HG02588 (cell line): ENCODE results near the gene ERICH6B.

Experiments
- ATAC-seq: cut with Tn5 transposase; IDR thresholded peaks from one replicate; pipeline ENCODE4 v1.9.1; 2021; ENCODE audit warnings: mild to moderate bottlenecking, moderate library complexity; ENCODE audit not compliant: unreplicated experiment

The ERICH6B gene

DNA sequence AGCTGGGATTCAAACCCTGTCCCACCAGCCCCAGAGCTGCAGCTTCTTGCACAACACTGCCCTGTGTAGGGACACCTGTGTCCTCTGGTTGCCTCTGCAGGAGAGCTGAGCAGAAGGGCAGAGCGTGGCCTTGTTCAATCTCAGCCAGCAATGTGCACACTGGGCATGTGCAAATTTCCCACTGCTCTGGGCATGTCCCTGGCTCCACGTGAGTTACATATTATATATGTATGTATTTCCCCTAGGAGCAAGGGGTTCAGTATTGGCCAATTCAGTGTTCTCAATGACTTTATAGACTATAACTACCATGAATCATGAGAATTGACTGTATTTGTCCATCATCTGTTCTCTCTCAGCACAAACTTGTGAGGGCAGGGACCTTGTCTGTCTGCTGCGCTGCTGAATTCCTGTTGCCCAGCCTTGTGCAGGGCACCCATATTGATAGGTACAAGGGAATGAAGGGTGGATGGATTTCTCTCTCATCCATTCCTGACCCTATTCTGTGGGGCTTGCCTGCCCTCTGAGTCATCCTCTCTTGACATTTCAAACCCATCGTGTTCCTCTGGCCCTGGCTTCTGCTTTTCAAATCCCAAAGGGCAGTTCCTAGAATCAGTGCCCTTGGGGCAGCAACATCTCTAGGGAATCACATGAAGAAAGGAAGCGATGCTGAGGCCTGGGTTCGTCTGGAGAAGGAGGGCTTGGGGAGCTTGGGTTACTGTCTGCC is 69.7 kb downstream of the ERICH6B start:
- no peak for ATAC-seq

DNA sequence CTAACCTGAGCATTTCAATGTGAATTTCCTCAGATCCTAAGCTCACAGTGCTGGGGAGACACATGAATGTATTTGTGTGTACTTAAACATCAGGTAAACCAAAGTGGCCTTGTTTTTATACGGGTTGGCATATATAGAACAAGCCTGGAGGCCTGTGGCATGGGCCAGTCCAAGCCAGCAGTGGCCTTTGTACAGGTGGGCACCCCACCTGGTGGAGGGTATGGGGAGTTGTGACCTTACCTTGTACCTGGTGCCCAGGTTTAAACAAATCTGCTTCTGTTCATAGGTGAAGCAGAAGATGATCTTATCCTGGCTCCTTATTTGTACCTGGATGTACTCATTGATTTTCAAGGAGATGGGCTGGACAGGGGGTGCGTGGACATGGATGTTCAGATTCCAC is 71.0 kb downstream of the ERICH6B start:
- ATAC-seq: no peak

DNA sequence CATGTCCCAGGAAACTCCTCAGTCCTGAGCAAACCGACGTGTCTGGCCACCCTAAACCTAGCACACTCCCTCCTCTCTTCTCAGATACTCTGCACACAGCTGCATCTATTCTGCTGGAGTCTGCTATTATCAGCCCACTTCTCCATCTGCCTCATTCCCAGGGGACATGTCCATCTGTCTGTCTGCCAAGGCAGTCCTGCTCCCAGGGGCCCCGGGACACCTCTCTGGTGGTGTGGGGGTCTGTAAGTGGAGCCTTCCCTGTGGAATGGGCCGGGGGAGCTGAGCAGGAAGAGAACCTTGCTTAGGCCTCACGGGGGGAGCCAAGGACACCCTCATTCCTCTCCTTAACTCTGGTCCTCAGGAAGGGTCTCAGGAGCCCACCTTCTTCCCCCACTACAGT is 72.7 kb downstream of the ERICH6B start:
- no peak for ATAC-seq

DNA sequence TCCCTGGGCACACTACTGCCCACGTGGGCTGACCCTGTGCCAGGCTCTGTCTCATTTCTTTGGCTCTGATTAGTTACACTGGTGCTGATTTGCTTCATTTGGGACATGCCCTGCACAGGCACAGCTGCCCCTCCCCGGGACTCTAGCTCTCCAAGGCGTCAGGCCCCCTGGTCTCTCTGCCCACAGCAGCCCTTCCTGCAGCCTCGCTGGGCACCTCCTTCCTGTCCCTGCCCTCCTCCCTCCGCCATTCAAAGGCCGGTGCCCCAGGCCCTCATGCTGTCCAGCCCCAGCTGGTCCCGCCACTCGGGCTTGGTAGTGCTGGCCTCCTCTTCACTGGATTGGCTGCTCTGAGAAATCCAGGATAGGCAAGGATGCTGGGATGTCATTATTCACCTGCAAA is 73.1 kb downstream of the ERICH6B start:
- no peak for ATAC-seq

GRCh38 chr13:45541806-45542205 is 73.7 kb downstream of the ERICH6B start:
- no peak for ATAC-seq

GRCh38 chr13:45540864-45541263 is 74.7 kb downstream of the ERICH6B start:
- ATAC-seq: no peak

DNA sequence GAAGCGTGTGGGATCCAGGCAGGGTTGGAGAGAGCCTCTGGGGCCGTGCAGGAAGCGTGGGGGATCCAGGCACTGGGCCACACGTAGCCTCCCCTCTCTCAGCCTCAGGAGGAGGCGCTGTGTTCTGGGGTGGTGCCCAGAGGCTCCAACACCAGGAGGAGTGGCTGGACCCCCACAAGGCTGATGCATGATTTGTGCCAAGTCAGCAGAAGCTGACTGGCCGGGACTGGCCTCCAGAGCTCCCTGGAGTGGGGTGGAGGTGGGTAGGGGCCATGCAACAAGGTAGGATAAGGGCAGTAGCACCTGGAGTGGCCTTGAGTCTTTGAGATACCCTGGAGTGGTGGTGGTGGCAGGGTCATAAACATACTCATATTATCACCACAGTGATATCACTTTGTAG is 75.3 kb downstream of the ERICH6B start:
- ATAC-seq: no peak

GRCh38 chr13:45538382-45538781 is 77.2 kb downstream of the ERICH6B start:
- no peak for ATAC-seq

GRCh38 chr13:45537516-45537915 is 78.0 kb downstream of the ERICH6B start:
- ATAC-seq: no peak

GRCh38 chr13:45536224-45536623 is 79.3 kb downstream of the ERICH6B start:
- no peak for ATAC-seq

DNA sequence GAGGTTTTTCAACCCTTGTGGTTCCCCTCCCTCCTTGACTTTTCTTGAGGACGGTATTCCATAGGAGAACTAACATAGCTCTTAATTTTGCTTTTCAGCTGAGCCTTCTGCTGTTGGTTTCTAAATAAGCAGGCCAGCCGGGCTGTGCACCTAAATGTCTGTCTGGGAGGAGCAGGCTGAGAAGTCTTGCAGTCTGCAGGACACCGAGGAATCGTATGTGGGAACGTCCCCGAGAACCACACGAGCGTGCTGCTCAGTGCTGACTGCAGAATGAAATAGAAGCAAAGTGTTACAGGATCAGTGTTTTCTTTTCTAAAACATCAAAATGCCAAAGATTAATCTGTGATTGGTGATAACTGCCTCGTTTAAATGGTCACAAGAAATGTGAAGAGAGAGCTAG is 80.9 kb downstream of the ERICH6B start:
- no peak for ATAC-seq

DNA sequence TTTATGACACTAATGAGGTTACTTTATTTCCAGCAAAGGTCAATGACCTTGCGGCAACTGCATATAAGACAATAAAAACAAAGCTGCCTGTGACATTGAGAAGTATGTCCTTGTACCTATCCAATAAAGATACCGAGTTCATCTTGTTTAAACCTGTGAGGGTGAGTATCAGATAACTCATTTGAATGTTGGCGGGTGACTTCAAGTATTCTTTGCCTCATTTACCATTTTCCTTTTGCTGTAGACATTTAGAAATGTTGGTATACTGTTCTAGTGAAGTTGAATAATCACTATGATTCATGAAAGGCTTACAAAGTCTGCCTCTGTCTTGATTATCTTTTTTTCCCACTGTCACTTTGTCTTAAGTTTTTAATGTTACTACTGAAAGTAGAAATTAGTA is 85.8 kb downstream of the ERICH6B start:
- no peak for ATAC-seq

- ATAC-seq: no peak
Measured at GRCh38 chr13:45527699-45528462, 87.7 kb downstream of the ERICH6B start.

- no peak for ATAC-seq
Measured at GRCh38 chr13:45522571-45522970, 93.0 kb downstream of the ERICH6B start.

DNA sequence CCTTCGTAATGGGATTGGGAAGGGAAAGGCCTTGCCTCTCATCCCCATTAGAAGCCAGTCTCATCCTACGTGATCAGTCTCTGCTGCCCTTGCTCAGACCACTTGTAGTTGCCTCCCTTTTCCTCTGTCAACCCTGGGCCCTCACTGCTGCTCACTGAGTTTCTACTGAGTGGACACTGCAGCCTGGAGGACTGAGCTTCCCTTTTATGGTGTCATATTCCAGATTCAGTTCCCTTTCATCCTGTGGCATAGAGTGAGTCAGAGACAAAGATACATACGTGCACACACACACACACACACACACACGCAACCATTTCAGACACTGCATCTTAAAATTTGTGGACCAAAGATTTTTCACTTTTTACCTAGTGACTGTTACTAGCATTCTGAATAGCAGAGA is 94.2 kb downstream of the ERICH6B start:
- ATAC-seq: no peak

- ATAC-seq: no peak
Measured at GRCh38 chr13:45519493-45519892, 96.0 kb downstream of the ERICH6B start.

GRCh38 chr13:45518525-45519245 is 96.9 kb downstream of the ERICH6B start:
- no peak for ATAC-seq

DNA sequence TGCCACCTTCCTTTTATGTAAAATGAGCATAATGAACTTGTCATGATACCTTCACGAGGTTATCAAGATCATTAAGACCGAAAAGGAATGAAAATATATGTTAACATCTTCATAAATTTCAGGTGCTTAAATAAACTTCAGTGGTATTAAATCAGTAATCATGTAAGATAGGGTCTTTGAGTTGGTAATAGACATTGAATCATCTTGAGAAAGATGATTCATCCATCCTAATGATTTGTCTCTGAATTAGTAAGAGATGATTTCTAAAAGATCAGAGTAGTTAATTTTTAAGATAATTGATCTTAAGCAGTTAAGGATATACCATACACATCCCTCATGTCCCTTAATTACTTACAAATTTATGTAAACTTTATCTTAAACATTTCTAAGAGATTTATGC is 98.8 kb downstream of the ERICH6B start:
- no peak for ATAC-seq

DNA sequence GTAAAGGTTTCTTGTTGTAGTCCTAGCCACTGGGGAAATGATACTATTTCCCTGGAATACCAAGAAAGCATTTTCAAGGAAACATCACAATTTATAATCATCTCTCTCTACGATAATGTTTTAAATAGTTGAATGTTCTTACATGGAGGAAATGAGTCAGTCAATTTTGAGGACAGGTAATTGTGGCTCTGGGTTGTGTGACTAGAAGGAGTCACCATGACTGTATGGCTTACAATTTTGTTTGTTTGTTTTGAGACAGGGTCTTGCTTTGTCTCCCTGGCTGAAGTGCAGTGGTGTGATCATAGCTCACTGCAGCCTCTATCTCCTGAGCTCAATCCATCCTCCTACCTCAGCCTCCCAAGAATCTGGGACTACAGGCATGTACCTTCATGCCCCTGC is 103.4 kb downstream of the ERICH6B start:
- no peak for ATAC-seq

DNA sequence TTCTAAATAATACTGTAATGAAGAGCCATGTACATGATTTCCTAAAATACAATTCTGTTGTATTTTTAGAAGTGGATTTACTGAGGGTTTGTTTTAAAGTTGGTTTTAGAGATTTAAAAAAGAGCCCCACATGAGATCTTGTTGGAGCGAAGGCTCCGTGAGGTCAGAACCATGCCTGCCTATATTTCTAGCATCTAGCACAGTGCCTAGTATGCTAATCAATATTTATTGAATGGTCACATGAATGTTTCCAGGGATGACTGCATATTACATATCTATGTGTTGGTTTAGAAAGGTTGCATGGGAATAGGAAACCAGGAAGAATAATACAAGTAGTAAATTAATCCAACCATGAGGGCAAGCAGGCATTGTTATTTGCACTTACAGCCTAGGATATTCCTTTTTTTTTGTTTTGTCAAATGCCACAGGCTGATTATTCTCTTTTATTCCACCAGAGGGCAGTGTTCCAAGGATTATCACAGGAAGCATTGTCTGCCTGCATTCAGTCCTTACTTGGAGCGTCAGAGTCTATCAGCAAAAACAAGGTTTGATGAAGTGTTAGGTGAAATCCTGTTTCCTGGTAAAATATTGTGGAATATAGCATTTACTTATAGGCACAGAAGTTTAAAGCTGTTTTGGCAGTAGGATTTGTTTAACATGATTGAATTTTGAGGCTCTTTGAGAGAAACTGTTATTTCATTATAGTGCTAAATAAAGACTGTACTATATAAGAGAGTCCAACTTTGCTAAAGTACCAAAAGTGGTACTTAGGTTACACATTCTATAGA is 104.0 kb downstream of the ERICH6B start:
- no peak for ATAC-seq

- no peak for ATAC-seq
Measured at GRCh38 chr13:45510672-45511071, 104.9 kb downstream of the ERICH6B start.
